Activated CD4-positive, alpha-beta memory T cell treated with anti-CD3 and anti-CD28 coated beads for 36 hours (primary cell): ENCODE measurements around the gene CTNNA2. TPM values are rescaled to one million over a fixed set of nuclear protein-coding genes. Genes with fewer than 3 reads are reported as not detected.

Experiments used
- CTCF ChIA-PET: fragments of 350-600 bp; sonication (Branson Sonifier 250); formaldehyde crosslinking; loops from one replicate; lab custom pipeline; 2021; ENCODE audit warnings: antibody characterized with exemption, inconsistent platforms; lab: Charles Lee
- POLR2A ChIA-PET: fragments of 350-600 bp; sonication (Branson Sonifier 250); formaldehyde crosslinking; loops from one replicate; lab custom pipeline; 2021; ENCODE audit warnings: antibody characterized with exemption; lab: Charles Lee
- DNase-seq: peaks from one replicate; pipeline ENCODE4 v3.0.0-alpha.2; 2020
- H3K27ac Mint-ChIP-seq: one replicate; pipeline ENCODE4 v1.8.0; 2021; ENCODE audit warnings: mixed read lengths
- H3K27me3 Mint-ChIP-seq: one replicate; pipeline ENCODE4 v1.8.0; 2021; ENCODE audit warnings: mixed read lengths
- H3K36me3 Mint-ChIP-seq: one replicate; pipeline ENCODE4 v1.8.0; 2021; ENCODE audit warnings: mixed read lengths
- H3K4me1 Mint-ChIP-seq: one replicate; pipeline ENCODE4 v1.8.0; 2021; ENCODE audit warnings: low read depth, mixed read lengths
- H3K4me3 Mint-ChIP-seq: one replicate; pipeline ENCODE4 v1.8.0; 2021; ENCODE audit warnings: mild to moderate bottlenecking, mixed read lengths
- H3K9me3 Mint-ChIP-seq: one replicate; pipeline ENCODE4 v1.8.0; 2021; ENCODE audit warnings: mixed read lengths
- intact Hi-C: fragments of 100-400 bp; cut with micrococcal nuclease; formaldehyde crosslinking; loops from one replicate; pipeline ENCODE4 v1.15.1; 2023
- total RNA-seq, 2 experiments: library from RNA; stranded (reverse); gene quantifications; one replicate each; pipeline ENCODE4 v1.2.3, GENCODE V29; 2021

CTNNA2 gene
- total RNA-seq, 2 experiments from 2014 or later, result not detected

- Mint-ChIP-seq H3K4me1 (no peaks in the 10 kb centered on the region), H3K27ac (no peak overlapping the region), H3K36me3 (no peaks in the 10 kb centered on the region), H3K27me3 (no peaks in the 10 kb centered on the region), H3K9me3 (peaks cover 12% of the 10 kb centered on the region), H3K4me3 (no peak overlapping the region)
- ChIA-PET POLR2A (no interaction called here), CTCF (no interaction called here)
- intact Hi-C loops, result no loop called here
- DNase-seq, result no peak
Observed at GRCh38 chr2:80112790-80113189, 599.9 kb downstream of the CTNNA2 start.

GRCh38 chr2:80113399-80113798 lies 600.5 kb downstream of the CTNNA2 start:
- H3K9me3 Mint-ChIP-seq, result peaks cover 12% of the 10 kb centered on the region
- H3K4me3 Mint-ChIP-seq, result no peak overlapping the region

DNA sequence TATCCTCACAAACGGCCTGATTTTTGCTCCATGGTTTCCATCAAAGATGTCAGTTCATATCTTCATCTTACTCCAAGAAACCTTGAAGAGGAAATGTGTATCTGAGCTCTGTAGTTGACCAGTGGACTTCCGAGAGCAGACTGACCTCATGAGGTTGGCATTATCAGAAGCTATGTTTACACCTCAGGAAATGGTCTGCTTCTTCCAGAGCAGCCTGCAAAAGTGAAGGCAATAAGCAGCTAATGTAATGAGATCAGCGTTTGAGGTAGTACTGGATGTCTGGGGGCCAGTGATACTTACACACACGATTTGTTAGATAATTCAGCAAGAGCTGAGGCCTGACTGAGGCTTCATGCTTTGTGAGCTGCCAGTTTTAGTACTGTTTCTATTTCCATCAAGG lies 602.0 kb downstream of the CTNNA2 start:
- CTCF ChIA-PET, result no interaction called here
- DNase-seq, result no peak
- Mint-ChIP-seq H3K9me3 (peaks cover 12% of the 10 kb centered on the region), H3K36me3 (no peaks in the 10 kb centered on the region), H3K4me3 (no peak overlapping the region), H3K27ac (no peak overlapping the region), H3K4me1 (no peaks in the 10 kb centered on the region), H3K27me3 (no peaks in the 10 kb centered on the region)
- POLR2A ChIA-PET, result no interaction called here
- intact Hi-C loops, result no loop called here

More at GRCh38 chr2:80113399-80113798, 600.5 kb downstream of the CTNNA2 start:
- CTCF ChIA-PET, result no interaction called here
- Mint-ChIP-seq H3K36me3 (no peaks in the 10 kb centered on the region), H3K27ac (no peak overlapping the region), H3K27me3 (no peaks in the 10 kb centered on the region), H3K4me1 (no peaks in the 10 kb centered on the region)
- DNase-seq, result no peak
- POLR2A ChIA-PET, result no interaction called here
- intact Hi-C loops, result no loop called here

DNA sequence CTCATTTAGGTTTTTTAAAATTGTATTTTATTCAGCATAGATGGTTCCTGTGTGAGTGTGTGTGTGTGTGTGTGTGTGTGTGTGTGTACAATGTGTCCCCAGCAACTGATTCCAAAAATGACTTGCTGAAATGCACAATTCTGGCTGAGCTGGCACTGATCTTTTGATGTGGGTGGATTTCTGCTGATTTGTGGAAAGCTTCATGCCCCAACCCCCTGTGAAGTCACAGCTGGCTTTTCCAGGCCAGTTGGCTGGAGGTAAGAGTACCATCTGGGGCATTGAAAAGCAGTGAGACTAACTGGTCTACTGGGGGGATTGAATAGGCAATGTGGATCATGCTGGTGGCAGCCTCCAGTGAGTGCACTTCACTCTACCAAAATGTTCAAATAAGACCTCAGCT lies 604.5 kb downstream of the CTNNA2 start:
- ChIA-PET POLR2A (no interaction called here), CTCF (no interaction called here)
- DNase-seq, result no peak
- no peaks in the 10 kb centered on the region for H3K4me1 Mint-ChIP-seq
- intact Hi-C loops, result no loop called here
- H3K27ac Mint-ChIP-seq, result no peak overlapping the region
- peaks cover 3% of the 10 kb centered on the region for H3K9me3 Mint-ChIP-seq
- no peaks in the 10 kb centered on the region for H3K36me3 Mint-ChIP-seq
- H3K4me3 Mint-ChIP-seq, result no peak overlapping the region
- H3K27me3 Mint-ChIP-seq, result no peaks in the 10 kb centered on the region

DNA sequence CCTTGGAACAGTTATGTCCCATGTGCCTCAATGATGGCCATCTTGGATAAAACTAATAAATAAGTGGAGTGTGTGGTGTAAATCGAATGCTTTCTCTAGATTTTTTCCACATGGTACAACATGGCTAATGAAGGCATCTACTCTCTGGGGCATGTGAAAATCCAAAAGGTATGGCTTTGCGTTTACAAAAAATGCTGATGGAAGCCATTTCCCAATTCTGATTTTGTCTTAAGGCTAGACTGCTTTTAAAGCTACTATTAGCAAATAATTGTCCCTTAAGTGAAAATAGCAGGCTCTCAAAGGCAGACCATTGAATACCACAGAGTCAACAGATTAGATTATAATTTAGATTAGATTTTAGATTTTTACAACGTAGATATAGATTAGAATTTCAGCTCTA lies 608.0 kb downstream of the CTNNA2 start:
- intact Hi-C loops, result no loop called here
- Mint-ChIP-seq H3K27ac (no peak overlapping the region), H3K27me3 (no peaks in the 10 kb centered on the region), H3K4me1 (no peaks in the 10 kb centered on the region), H3K9me3 (peaks cover 3% of the 10 kb centered on the region), H3K36me3 (no peaks in the 10 kb centered on the region), H3K4me3 (no peak overlapping the region)
- no peak for DNase-seq
- CTCF ChIA-PET, result no interaction called here
- POLR2A ChIA-PET, result no interaction called here

DNA sequence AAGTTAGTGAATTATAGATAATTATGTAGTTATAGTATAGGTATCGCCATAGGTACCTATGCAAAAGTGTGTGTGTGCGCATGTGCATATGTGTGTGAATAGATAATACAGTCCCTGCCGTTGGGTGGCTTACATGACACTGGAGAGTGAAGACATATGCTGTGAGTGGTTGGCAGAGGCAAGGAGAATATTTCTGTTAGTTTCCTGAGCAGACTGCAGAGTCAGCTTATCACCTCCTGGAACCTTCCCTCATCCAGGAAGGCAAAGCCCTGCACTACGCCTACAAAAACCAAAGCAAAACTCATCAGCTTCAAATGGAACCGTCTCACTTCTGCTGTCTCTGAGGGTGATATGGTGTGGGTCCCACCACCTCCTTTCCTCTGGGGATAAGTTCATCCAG lies 609.8 kb downstream of the CTNNA2 start:
- ChIA-PET POLR2A (no interaction called here), CTCF (no interaction called here)
- H3K4me3 Mint-ChIP-seq, result no peak overlapping the region
- no peaks in the 10 kb centered on the region for H3K27me3 Mint-ChIP-seq
- no peaks in the 10 kb centered on the region for H3K4me1 Mint-ChIP-seq
- H3K27ac Mint-ChIP-seq, result no peak overlapping the region
- H3K9me3 Mint-ChIP-seq, result no peaks in the 10 kb centered on the region
- DNase-seq, result no peak
- H3K36me3 Mint-ChIP-seq, result no peaks in the 10 kb centered on the region
- intact Hi-C loops, result no loop called here

GRCh38 chr2:80126596-80127189 lies 613.8 kb downstream of the CTNNA2 start:
- intact Hi-C loops, result no loop called here
- peaks cover 4% of the 10 kb centered on the region for H3K9me3 Mint-ChIP-seq
- no peaks in the 10 kb centered on the region for H3K36me3 Mint-ChIP-seq
- H3K27me3 Mint-ChIP-seq, result no peaks in the 10 kb centered on the region
- CTCF ChIA-PET, result no interaction called here
- no peak overlapping the region for H3K27ac Mint-ChIP-seq
- POLR2A ChIA-PET, result no interaction called here
- DNase-seq, result no peak
- no peaks in the 10 kb centered on the region for H3K4me1 Mint-ChIP-seq
- H3K4me3 Mint-ChIP-seq, result no peak overlapping the region

DNA sequence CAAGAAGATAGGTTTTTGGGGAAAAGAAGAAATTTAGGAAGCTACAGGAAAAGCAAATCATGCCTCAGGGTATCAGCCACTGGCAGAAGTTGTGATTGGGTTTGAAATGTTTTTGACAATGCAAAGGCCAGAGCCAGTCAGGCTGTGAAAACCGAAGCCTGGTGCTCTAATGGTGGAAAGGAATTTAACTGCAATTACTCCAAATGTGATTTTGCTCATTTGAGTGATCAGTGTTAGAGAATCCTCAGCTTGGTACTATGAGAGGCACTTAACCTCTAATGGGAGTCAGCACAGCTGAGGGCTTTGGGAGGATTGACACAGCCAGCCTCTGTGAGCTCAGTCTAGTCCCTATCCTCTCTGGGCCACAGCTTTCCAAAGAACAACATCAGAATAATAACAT lies 615.2 kb downstream of the CTNNA2 start:
- POLR2A ChIA-PET, result no interaction called here
- peaks cover 4% of the 10 kb centered on the region for H3K9me3 Mint-ChIP-seq
- H3K4me1 Mint-ChIP-seq, result no peaks in the 10 kb centered on the region
- intact Hi-C loops, result no loop called here
- H3K27me3 Mint-ChIP-seq, result no peaks in the 10 kb centered on the region
- no peaks in the 10 kb centered on the region for H3K36me3 Mint-ChIP-seq
- no peak overlapping the region for H3K27ac Mint-ChIP-seq
- no peak for DNase-seq
- no peak overlapping the region for H3K4me3 Mint-ChIP-seq
- CTCF ChIA-PET, result no interaction called here

DNA sequence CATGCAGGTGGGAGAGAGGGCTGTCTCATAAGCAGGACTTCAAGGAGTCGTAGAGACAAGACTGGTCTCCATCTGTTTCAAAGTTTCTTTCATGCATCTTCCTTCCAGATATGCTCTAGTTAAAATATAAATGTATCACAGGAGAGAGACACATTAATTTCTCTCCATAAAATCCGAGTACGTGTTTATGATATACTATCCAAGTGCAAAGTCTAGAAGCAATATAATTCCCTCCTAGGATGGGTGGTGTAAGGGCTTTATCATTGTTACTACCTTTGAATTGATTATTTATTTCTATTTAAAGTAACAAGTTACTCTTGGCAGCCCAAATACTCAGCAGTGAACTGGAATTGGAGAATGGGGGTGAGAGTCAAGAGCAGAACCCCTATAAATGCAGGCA lies 619.4 kb downstream of the CTNNA2 start:
- Mint-ChIP-seq H3K36me3 (no peaks in the 10 kb centered on the region), H3K9me3 (peaks cover 7% of the 10 kb centered on the region), H3K27ac (no peak overlapping the region), H3K4me3 (no peak overlapping the region), H3K27me3 (no peaks in the 10 kb centered on the region), H3K4me1 (no peaks in the 10 kb centered on the region)
- ChIA-PET CTCF (no interaction called here), POLR2A (no interaction called here)
- no peak for DNase-seq
- intact Hi-C loops, result no loop called here

DNA sequence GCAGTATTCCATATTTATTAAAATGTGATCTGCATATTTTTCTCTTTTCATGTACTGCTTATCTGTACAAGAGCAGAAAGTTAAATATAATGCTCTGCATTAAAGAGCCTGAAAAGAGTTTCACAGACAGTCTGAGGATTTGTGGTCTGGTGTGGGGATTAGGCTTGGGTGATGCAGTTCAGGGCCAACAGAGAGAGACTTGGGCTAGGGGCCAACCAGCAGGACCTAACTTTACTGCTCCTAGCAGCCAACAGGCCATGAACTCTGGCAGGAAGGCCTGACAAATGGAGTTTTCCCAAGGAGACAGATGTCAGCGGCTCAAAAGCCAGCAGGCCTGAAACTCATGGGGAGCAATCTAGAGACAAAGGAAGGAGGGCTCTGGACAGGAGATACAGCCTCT lies 622.1 kb downstream of the CTNNA2 start:
- Mint-ChIP-seq H3K27ac (no peak overlapping the region), H3K9me3 (peaks cover 9% of the 10 kb centered on the region), H3K27me3 (no peaks in the 10 kb centered on the region), H3K36me3 (no peaks in the 10 kb centered on the region), H3K4me1 (no peaks in the 10 kb centered on the region), H3K4me3 (no peak overlapping the region)
- intact Hi-C loops, result no loop called here
- no peak for DNase-seq
- ChIA-PET POLR2A (no interaction called here), CTCF (no interaction called here)

GRCh38 chr2:80136338-80136737 lies 623.5 kb downstream of the CTNNA2 start:
- Mint-ChIP-seq H3K4me3 (no peak overlapping the region), H3K27ac (no peak overlapping the region), H3K36me3 (no peaks in the 10 kb centered on the region), H3K4me1 (no peaks in the 10 kb centered on the region), H3K27me3 (no peaks in the 10 kb centered on the region), H3K9me3 (peaks cover 7% of the 10 kb centered on the region)
- CTCF ChIA-PET, result no interaction called here
- POLR2A ChIA-PET, result no interaction called here
- DNase-seq, result no peak
- intact Hi-C loops, result no loop called here

GRCh38 chr2:80139001-80139400 lies 626.1 kb downstream of the CTNNA2 start:
- H3K4me3 Mint-ChIP-seq, result no peak overlapping the region
- POLR2A ChIA-PET, result no interaction called here

DNA sequence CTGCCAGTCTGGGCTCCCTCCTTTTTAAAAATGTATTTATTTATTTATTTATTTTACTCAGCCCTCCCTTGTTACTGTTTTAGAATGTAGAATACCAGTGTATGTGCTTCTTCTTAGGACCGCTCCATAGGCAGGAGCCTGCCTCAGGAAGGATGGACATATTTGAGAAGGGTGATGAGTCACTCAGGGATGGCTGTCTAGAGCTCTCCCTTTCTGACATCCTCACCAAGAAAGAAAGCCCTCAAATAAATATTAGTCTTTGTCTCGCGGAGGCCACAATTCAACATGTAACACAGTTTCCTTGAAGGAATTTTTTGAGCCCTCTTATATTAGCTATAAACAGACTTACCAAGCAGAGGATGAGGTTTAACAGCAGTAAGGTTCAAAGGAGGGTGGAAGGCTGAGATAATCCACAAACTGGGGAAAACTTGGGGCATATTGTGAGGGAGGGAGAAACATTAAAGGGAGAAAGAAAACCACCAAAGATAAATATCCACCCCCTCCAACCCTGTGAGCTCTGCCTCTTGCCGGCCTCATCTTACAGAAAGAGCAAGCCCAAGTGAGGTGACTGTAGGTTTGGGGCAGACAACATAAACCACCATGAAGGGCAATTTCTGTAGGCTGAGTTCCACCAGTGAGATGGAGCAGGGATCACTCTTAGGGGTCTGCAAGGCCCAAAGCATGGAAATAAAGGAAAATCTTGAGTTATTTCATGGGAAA lies 628.3 kb downstream of the CTNNA2 start:
- ChIA-PET CTCF (no interaction called here), POLR2A (no interaction called here)
- intact Hi-C loops, result no loop called here
- Mint-ChIP-seq H3K9me3 (peaks cover 7% of the 10 kb centered on the region), H3K27me3 (no peaks in the 10 kb centered on the region), H3K4me1 (no peaks in the 10 kb centered on the region), H3K4me3 (no peak overlapping the region), H3K36me3 (no peaks in the 10 kb centered on the region), H3K27ac (no peak overlapping the region)
- no peak for DNase-seq

More at GRCh38 chr2:80139001-80139400, 626.1 kb downstream of the CTNNA2 start:
- CTCF ChIA-PET, result no interaction called here
- no peaks in the 10 kb centered on the region for H3K4me1 Mint-ChIP-seq
- no peak for DNase-seq
- peaks cover 7% of the 10 kb centered on the region for H3K9me3 Mint-ChIP-seq
- no peaks in the 10 kb centered on the region for H3K27me3 Mint-ChIP-seq
- H3K36me3 Mint-ChIP-seq, result no peaks in the 10 kb centered on the region
- intact Hi-C loops, result no loop called here
- no peak overlapping the region for H3K27ac Mint-ChIP-seq
